ENCODE measurements around the gene GJA10. TPM values are rescaled to one million over a fixed set of nuclear protein-coding genes. Genes with fewer than 3 reads are reported as not detected.
"Not testable (repeated sequence)": the region's sequence is repeated elsewhere in the genome, so short reads cannot be mapped to it uniquely, and the experiment has no call there.

GJA10 gene
- total RNA-seq (not detected), polyA plus RNA-seq (not detected)
- long read RNA-seq, donor 1, result 0 reads
- long read RNA-seq, donor 2, result 0 reads
- long read RNA-seq, donor 3, result 0 reads
- long read RNA-seq, donor 4, result 0 reads
- long read RNA-seq, donor 5, result 0 reads
- long read RNA-seq, donor 6, result 0 reads
- long read RNA-seq, donor 7, result 0 reads
- long read RNA-seq, donor 8, result 0 reads
- long read RNA-seq, donor 9, result 0 reads
- long read RNA-seq, donor 10, partial matches to known transcripts, result 0 of 1 reads
- long read RNA-seq, donor 10, other reads (novel, unspliced or antisense), result 0 of 1 reads

GRCh38 chr6:89894169-89894568 is at the start of gene GJA10:
Gene GJA10 (plus strand): TSS chr6:89894469. CDS start chr6:89894469, 0 bp downstream.
- intact Hi-C loops (cut with DNase I), result no loop called here
- peaks cover 3% of the 10 kb centered on the region for H3K27me3 ChIP-seq
- no peaks in the 10 kb centered on the region for H3K36me3 ChIP-seq (replicated peaks in 1 of 2)
- no peaks in the 10 kb centered on the region for H3K9me3 ChIP-seq (replicated peaks in 1 of 3)
- no peak within 1 kb of the TSS for H3K4me3 ChIP-seq
- no peak within 1 kb of the TSS for H3K27ac ChIP-seq
- DNase-seq, result no peak
- TF ChIP-seq CTCF (IDR thresholded peaks at IDR 0.05) (no peak), POLR2A (IDR thresholded peaks at IDR 0.05) (no peak)
- 83 to 100% (median 98%) methylated on average over 1 of the region's 1 CpG for WGBS, 4 donors
- H3K4me1 ChIP-seq (replicated peaks in 1 of 2), result no peaks in the 10 kb centered on the region

DNA sequence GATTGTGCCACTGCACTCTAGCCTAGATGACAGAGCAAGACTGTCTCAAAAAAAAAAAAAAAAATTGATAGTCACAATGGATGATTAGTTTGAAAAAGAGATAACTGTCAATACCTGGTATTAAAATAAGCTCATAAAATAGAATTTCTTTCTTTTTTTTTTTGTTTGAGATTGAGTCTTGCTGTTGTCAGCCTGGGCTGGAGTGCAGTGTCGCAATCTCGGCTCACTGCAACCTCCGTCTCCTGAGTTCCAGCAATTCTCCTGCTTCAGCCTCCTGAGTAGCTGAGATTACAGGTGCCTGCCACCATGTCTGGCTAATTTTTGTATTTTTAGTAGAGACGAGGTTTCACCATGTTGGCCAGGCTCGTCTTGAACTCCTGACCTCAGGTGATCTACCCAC is 46.8 kb upstream of the GJA10 start:
- H3K36me3 ChIP-seq (replicated peaks in 1 of 2); H3K9me3 ChIP-seq (replicated peaks in 1 of 3); H3K27me3 ChIP-seq; DNase-seq; intact Hi-C loops (cut with DNase I); H3K27ac ChIP-seq; H3K4me3 ChIP-seq: not testable (repeated sequence)
- whole genome bisulfite sequencing, 4 donors, result 90 to 99% (median 94%) methylated on average over 5 of the region's 5 CpGs
- peaks cover 10 to 16% of the 10 kb centered on the region in 2 donors for H3K4me1 ChIP-seq (replicated peaks in 1 of 2)

- Histone ChIP-seq H3K9me3 (replicated peaks in 1 of 3) (no peaks in the 10 kb centered on the region), H3K27ac (no peak overlapping the region), H3K27me3 (no peaks in the 10 kb centered on the region), H3K4me1 (replicated peaks in 1 of 2) (no peaks in the 10 kb centered on the region), H3K4me3 (no peak overlapping the region), H3K36me3 (replicated peaks in 1 of 2) (peaks cover 0 to 41% of the 10 kb centered on the region in 2 donors)
- TF ChIP-seq CTCF (IDR thresholded peaks at IDR 0.05) (no peak), POLR2A (IDR thresholded peaks at IDR 0.05) (no peak)
- no peak for DNase-seq
- intact Hi-C loops (cut with DNase I), result no loop called here
- 91 to 100% (median 96%) methylated on average over 1 of the region's 1 CpG for WGBS, 4 donors
These were observed 41.2 kb upstream of the GJA10 start for GRCh38 chr6:89853068-89853467.

- intact Hi-C loops (cut with DNase I), result no loop called here
- H3K36me3 ChIP-seq (replicated peaks in 1 of 2), result peaks cover 0 to 71% of the 10 kb centered on the region in 2 donors
- 79 to 93% (median 89%) methylated on average over 1 of the region's 1 CpG for WGBS, 4 donors
These were observed 36.2 kb upstream of the GJA10 start for GRCh38 chr6:89858041-89858440.

More at GRCh38 chr6:89858041-89858440, 36.2 kb upstream of the GJA10 start:
- TF ChIP-seq POLR2A (IDR thresholded peaks at IDR 0.05) (no peak), CTCF (IDR thresholded peaks at IDR 0.05) (no peak)
- Histone ChIP-seq H3K4me1 (replicated peaks in 1 of 2) (no peaks in the 10 kb centered on the region), H3K27me3 (no peaks in the 10 kb centered on the region), H3K4me3 (no peak overlapping the region), H3K27ac (no peak overlapping the region), H3K9me3 (replicated peaks in 1 of 3) (no peaks in the 10 kb centered on the region)
- no peak for DNase-seq
